Fibroblast of pulmonary artery (primary cell): ENCODE data around the gene NINL.

Source experiments
- DNase-seq: peaks from one replicate; pipeline ENCODE4 v3.0.0-alpha.2; 2010; ENCODE audit warnings: low read depth
- H3K4me3 ChIP-seq: replicated peaks from 2 replicates; pipeline ENCODE4 v1.5.1; 2011; ENCODE audit warnings: low read depth, mild to moderate bottlenecking, control low read depth, low read length, moderate library complexity
- CTCF ChIP-seq: IDR thresholded peaks from 2 replicates; pipeline ENCODE4 v1.5.1; 2011; ENCODE audit warnings: mild to moderate bottlenecking, control low read depth, low read length, inconsistent platforms; ENCODE audit errors: missing control alignments

Gene NINL

GRCh38 chr20:25444556-25444955 is 140.8 kb downstream of the NINL start:
- no peak for DNase-seq
- no peak for TF ChIP-seq CTCF
- H3K4me3 ChIP-seq, result no peak overlapping the region

- no peak for TF ChIP-seq CTCF
- no peak for DNase-seq
Measured at GRCh38 chr20:25439328-25439727, 146.0 kb downstream of the NINL start.

GRCh38 chr20:25437153-25437581 is 148.2 kb downstream of the NINL start:
- H3K4me3 ChIP-seq, result no peak overlapping the region
- TF ChIP-seq CTCF, result no peak
- DNase-seq, result peak; percentile 23

More at GRCh38 chr20:25439328-25439727, 146.0 kb downstream of the NINL start:
- no peak overlapping the region for H3K4me3 ChIP-seq

GRCh38 chr20:25424536-25424935 is 160.8 kb downstream of the NINL start:
- no peak overlapping the region for H3K4me3 ChIP-seq
- TF ChIP-seq CTCF, result no peak
- DNase-seq, result no peak

GRCh38 chr20:25422032-25422431 is 163.3 kb downstream of the NINL start:
- no peak for TF ChIP-seq CTCF
- DNase-seq, result no peak
- no peak overlapping the region for H3K4me3 ChIP-seq

- TF ChIP-seq CTCF, result no peak
- no peak for DNase-seq
- no peak overlapping the region for H3K4me3 ChIP-seq
Measured at GRCh38 chr20:25421102-25421501, 164.2 kb downstream of the NINL start.

GRCh38 chr20:25418776-25419175 is 166.6 kb downstream of the NINL start:
- no peak for TF ChIP-seq CTCF
- DNase-seq, result no peak
- no peak overlapping the region for H3K4me3 ChIP-seq
